CD14-positive monocyte (primary cell): ENCODE results near the gene GPR26. TPM values are rescaled to one million over a fixed set of nuclear protein-coding genes. Genes with fewer than 3 reads are reported as not detected.
A peak's percentile ranks its signal among the peaks of the same experiment; 100 is the strongest.

Source experiments
- DNase-seq, 3 donors: peaks; one replicate each; pipeline ENCODE4 v3.0.0-alpha.2; 2011 to 2022
- H2AFZ ChIP-seq: 2 replicates; pipeline ENCODE4 v1.6.0; 2012; ENCODE audit warnings: mild to moderate bottlenecking, low read depth, low read length, inconsistent platforms; ENCODE audit not compliant: insufficient read depth, poor library complexity, severe bottlenecking
- H3K27ac ChIP-seq, 2 donors: 1 replicate in 1 of 2; 2 replicates in 1 of 2; pipeline ENCODE4 v1.5.1; 2012 to 2013; ENCODE audit warnings: low read length in 2 of 2, control low read depth in 1 of 2, inconsistent platforms in 1 of 2, low read depth in 1 of 2, mild to moderate bottlenecking in 1 of 2
- H3K27me3 ChIP-seq, 2 donors: one replicate each; pipeline versions ENCODE4 v1.6.0 to v1.6.1; 2011 to 2013; ENCODE audit warnings: low read length in 2 of 2; ENCODE audit not compliant: control insufficient read depth in 2 of 2, insufficient read depth in 2 of 2
- H3K36me3 ChIP-seq, 2 donors: replicated peaks in 1 of 2; 1 replicate in 1 of 2; 2 replicates in 1 of 2; pipeline versions ENCODE4 v1.5.1 to v1.6.1; 2012 to 2013; ENCODE audit warnings: low read length in 2 of 2, control low read depth in 1 of 2, inconsistent platforms in 1 of 2, mild to moderate bottlenecking in 1 of 2; ENCODE audit not compliant: insufficient read depth in 2 of 2, control insufficient read depth in 1 of 2
- H3K4me1 ChIP-seq, 2 donors: 1 replicate in 1 of 2; 2 replicates in 1 of 2; pipeline versions ENCODE4 v1.5.1 to v1.6.1; 2012 to 2013; ENCODE audit warnings: low read length in 2 of 2, control low read depth in 1 of 2, inconsistent platforms in 1 of 2, mild to moderate bottlenecking in 1 of 2, moderate library complexity in 1 of 2; ENCODE audit not compliant: insufficient read depth in 2 of 2, control insufficient read depth in 1 of 2
- H3K4me2 ChIP-seq: replicated peaks from 2 replicates; pipeline ENCODE3; 2012; ENCODE audit warnings: low read length, moderate library complexity, mild to moderate bottlenecking; ENCODE audit not compliant: poor library complexity, severe bottlenecking; ENCODE audit errors: extremely low read depth
- H3K4me3 ChIP-seq, 3 experiments: fragments of 200-600 bp in 1 of 3; sonication (generic) in 1 of 3; replicated peaks in 1 of 3; 1 replicate in 2 of 3; 2 replicates in 1 of 3; pipeline ENCODE4 v1.5.1; 2011 to 2013; ENCODE audit warnings: low read length in 3 of 3, mild to moderate bottlenecking in 3 of 3, control low read depth in 2 of 3, low read depth in 2 of 3, inconsistent platforms in 1 of 3, moderate library complexity in 1 of 3
- H3K79me2 ChIP-seq: 2 replicates; pipeline ENCODE4 v1.6.0; 2012; ENCODE audit warnings: mild to moderate bottlenecking, control low read depth, inconsistent platforms, low read length, moderate library complexity; ENCODE audit not compliant: insufficient read depth
- H3K9ac ChIP-seq: 2 replicates; pipeline ENCODE4 v1.6.0; 2017; ENCODE audit warnings: low read length, mild to moderate bottlenecking; ENCODE audit not compliant: insufficient read depth, poor library complexity, severe bottlenecking
- H3K9me3 ChIP-seq, 2 donors: replicated peaks in 1 of 2; 1 replicate in 1 of 2; 2 replicates in 1 of 2; pipeline versions ENCODE4 v1.5.1 to v1.6.1; 2012 to 2013; ENCODE audit warnings: low read length in 2 of 2, control low read depth in 1 of 2; ENCODE audit not compliant: control insufficient read depth in 1 of 2, insufficient read depth in 1 of 2
- H4K20me1 ChIP-seq: 2 replicates; pipeline ENCODE4 v1.6.0; 2012; ENCODE audit warnings: mild to moderate bottlenecking, low read length, control low read depth, moderate library complexity; ENCODE audit not compliant: insufficient read depth
- H3K27ac Mint-ChIP-seq, 7 donors: one replicate each; pipeline ENCODE4 v1.8.0; 2020; ENCODE audit warnings: mild to moderate bottlenecking in 7 of 7, mixed read lengths in 7 of 7, moderate library complexity in 6 of 7, inconsistent platforms in 2 of 7
- H3K27me3 Mint-ChIP-seq, 3 donors: one replicate each; pipeline ENCODE4 v1.8.0; 2021 to 2022; ENCODE audit warnings: low read depth in 3 of 3, mild to moderate bottlenecking in 3 of 3, mixed read lengths in 3 of 3, moderate library complexity in 3 of 3, inconsistent platforms in 1 of 3
- H3K36me3 Mint-ChIP-seq, 2 donors: one replicate each; pipeline ENCODE4 v1.8.0; 2020; ENCODE audit warnings: mixed read lengths in 2 of 2, inconsistent platforms in 1 of 2, mild to moderate bottlenecking in 1 of 2
- H3K4me1 Mint-ChIP-seq: one replicate; pipeline ENCODE4 v1.8.0; 2020; ENCODE audit warnings: mild to moderate bottlenecking, mixed read lengths
- H3K4me3 Mint-ChIP-seq, 2 donors: one replicate each; pipeline ENCODE4 v1.8.0; 2020; ENCODE audit warnings: mild to moderate bottlenecking in 2 of 2, mixed read lengths in 2 of 2, moderate library complexity in 1 of 2
- H3K9me3 Mint-ChIP-seq, 7 donors: one replicate each; pipeline ENCODE4 v1.8.0; 2020 to 2022; ENCODE audit warnings: mixed read lengths in 7 of 7, mild to moderate bottlenecking in 6 of 7, moderate library complexity in 6 of 7, inconsistent platforms in 2 of 7
- CTCF ChIP-seq: fragments of 200-600 bp; IDR thresholded peaks from one replicate; pipeline ENCODE4 v1.8.0; 2022; ENCODE audit warnings: antibody characterized with exemption, mild to moderate bottlenecking
- WGBS: methylation state at CpG from one replicate; pipeline ENCODE4 v1.1.5; 2013; ENCODE audit warnings: missing lambda C conversion rate; ENCODE audit not compliant: insufficient coverage; 5-methylcytosine and 5-hydroxymethylcytosine counted together
- intact Hi-C, 2 donors: fragments of 100-400 bp; cut with micrococcal nuclease; formaldehyde crosslinking; loops; one replicate each; pipeline versions ENCODE4 v1.15.0 to v1.15.1; 2023
- polyA plus RNA-seq, 3 donors: library from polyadenylated mRNA; depleted of rRNA in 1 of 3; unstranded in 2 of 3; stranded (reverse) in 1 of 3; fragments of 300-500 nt in 2 of 3; fragments of >200 nt in 1 of 3; fragmentation: Illumina TruSeq in 2 of 3; gene quantifications; 1 replicate in 2 of 3; 2 replicates in 1 of 3; pipeline ENCODE4 v1.2.3, GENCODE V29; 2012 to 2021

Gene GPR26
- polyA plus RNA-seq, 3 donors: not detected

- Mint-ChIP-seq H3K4me3 (no peak overlapping the region), H3K27ac (peak overlapping the region in 1 of 7 donors; percentile 12), H3K9me3 (peaks cover 0 to 7% (median 3%) of the 10 kb centered on the region in 7 donors), H3K27me3 (peaks cover 2 to 8% (median 6%) of the 10 kb centered on the region in 3 donors), H3K36me3 (no peaks in the 10 kb centered on the region), H3K4me1 (no peaks in the 10 kb centered on the region)
- Histone ChIP-seq H3K27ac (no peak overlapping the region), H4K20me1 (no peaks in the 10 kb centered on the region), H3K4me2 (no peak overlapping the region), H3K36me3 (no peaks in the 10 kb centered on the region), H3K27me3 (no peaks in the 10 kb centered on the region), H3K79me2 (no peaks in the 10 kb centered on the region), H2AFZ (no peak overlapping the region), H3K9ac (no peak overlapping the region), H3K4me1 (no peaks in the 10 kb centered on the region), H3K4me3 (no peak overlapping the region), H3K9me3 (no peaks in the 10 kb centered on the region)
- TF ChIP-seq CTCF: no peak
- DNase-seq: no peak
- intact Hi-C loops: no loop called here
- WGBS: 89% methylated on average over 2 of the region's 3 CpGs
Observed at GRCh38 chr10:123720536-123720935, 54.4 kb downstream of the GPR26 start.

GRCh38 chr10:123721441-123722049 lies 55.4 kb downstream of the GPR26 start:
- Mint-ChIP-seq H3K9me3 (peaks cover 0 to 12% (median 2%) of the 10 kb centered on the region in 7 donors), H3K4me1 (no peaks in the 10 kb centered on the region), H3K27ac (peak overlapping the region in 1 of 7 donors; percentile 29), H3K27me3 (peaks cover 1 to 8% (median 5%) of the 10 kb centered on the region in 3 donors), H3K4me3 (no peak overlapping the region), H3K36me3 (no peaks in the 10 kb centered on the region)
- Histone ChIP-seq H3K9me3 (no peaks in the 10 kb centered on the region), H2AFZ (no peak overlapping the region), H3K36me3 (no peaks in the 10 kb centered on the region), H3K27me3 (no peaks in the 10 kb centered on the region), H3K4me2 (no peak overlapping the region), H4K20me1 (no peaks in the 10 kb centered on the region), H3K79me2 (no peaks in the 10 kb centered on the region), H3K9ac (no peak overlapping the region), H3K27ac (no peak overlapping the region), H3K4me1 (no peaks in the 10 kb centered on the region), H3K4me3 (no peak overlapping the region)
- intact Hi-C loops: no loop called here
- no peak for TF ChIP-seq CTCF
- 80% methylated on average over 8 of the region's 9 CpGs for WGBS
- no peak for DNase-seq
